ENCODE measurements around the gene DYSF. TPM values are rescaled to one million over a fixed set of nuclear protein-coding genes. Genes with fewer than 3 reads are reported as not detected.
"Not testable (repeated sequence)": the region's sequence is repeated elsewhere in the genome, so short reads cannot be mapped to it uniquely, and the experiment has no call there.

DYSF gene
- total RNA-seq, 1 donor from 2014 or later = 112 TPM

GRCh38 chr2:71486881-71487640 lies 33.7 kb downstream of the DYSF start:
- Mint-ChIP-seq H3K4me3 (ENCODE audit: unreplicated experiment) (no peak overlapping the region), H3K36me3 (ENCODE audit: low read depth) (peaks cover 18% of the 10 kb centered on the region), H3K27ac (ENCODE audit: unreplicated experiment) (no peak overlapping the region), H3K9me3 (ENCODE audit: low read depth) (peaks cover 3% of the 10 kb centered on the region), H3K27me3 (ENCODE audit: low read depth) (no peaks in the 10 kb centered on the region), H3K4me1 (ENCODE audit: low read depth) (peaks cover 18% of the 10 kb centered on the region)
- no peak for DNase-seq (ENCODE audit: low spot score)
- TF ChIP-seq, protein P1, sequence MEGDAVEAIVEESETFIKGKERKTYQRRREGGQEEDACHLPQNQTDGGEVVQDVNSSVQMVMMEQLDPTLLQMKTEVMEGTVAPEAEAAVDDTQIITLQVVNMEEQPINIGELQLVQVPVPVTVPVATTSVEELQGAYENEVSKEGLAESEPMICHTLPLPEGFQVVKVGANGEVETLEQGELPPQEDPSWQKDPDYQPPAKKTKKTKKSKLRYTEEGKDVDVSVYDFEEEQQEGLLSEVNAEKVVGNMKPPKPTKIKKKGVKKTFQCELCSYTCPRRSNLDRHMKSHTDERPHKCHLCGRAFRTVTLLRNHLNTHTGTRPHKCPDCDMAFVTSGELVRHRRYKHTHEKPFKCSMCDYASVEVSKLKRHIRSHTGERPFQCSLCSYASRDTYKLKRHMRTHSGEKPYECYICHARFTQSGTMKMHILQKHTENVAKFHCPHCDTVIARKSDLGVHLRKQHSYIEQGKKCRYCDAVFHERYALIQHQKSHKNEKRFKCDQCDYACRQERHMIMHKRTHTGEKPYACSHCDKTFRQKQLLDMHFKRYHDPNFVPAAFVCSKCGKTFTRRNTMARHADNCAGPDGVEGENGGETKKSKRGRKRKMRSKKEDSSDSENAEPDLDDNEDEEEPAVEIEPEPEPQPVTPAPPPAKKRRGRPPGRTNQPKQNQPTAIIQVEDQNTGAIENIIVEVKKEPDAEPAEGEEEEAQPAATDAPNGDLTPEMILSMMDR (IDR thresholded peaks at IDR 0.05) = no peak

DNA sequence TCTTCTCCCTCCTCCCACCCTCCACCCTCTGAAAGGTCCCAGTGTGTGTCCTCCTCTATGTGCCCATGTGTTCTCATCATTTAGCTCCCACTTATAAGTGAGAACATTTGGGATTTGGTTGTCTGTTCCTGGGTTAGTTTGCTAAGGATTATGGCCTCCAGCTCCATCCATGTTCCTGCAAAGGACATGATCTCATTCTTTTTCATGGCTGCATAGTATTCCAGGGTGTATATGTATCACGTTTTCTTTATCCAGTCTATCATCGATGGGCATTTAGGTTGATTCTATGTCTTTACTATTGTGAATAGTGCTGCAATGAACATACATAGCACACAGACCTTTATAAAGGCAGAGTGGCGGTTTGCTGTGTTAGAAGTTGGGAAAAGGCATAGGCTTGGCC lies 38.2 kb downstream of the DYSF start:
- Mint-ChIP-seq H3K27ac (ENCODE audit: unreplicated experiment) (peak overlapping the region; percentile 83), H3K4me1 (ENCODE audit: low read depth) (peaks cover 34% of the 10 kb centered on the region), H3K36me3 (ENCODE audit: low read depth) (peaks cover 10% of the 10 kb centered on the region)
- not testable (repeated sequence) for H3K27me3 Mint-ChIP-seq (ENCODE audit: low read depth); DNase-seq (ENCODE audit: low spot score); H3K9me3 Mint-ChIP-seq (ENCODE audit: low read depth); H3K4me3 Mint-ChIP-seq (ENCODE audit: unreplicated experiment)

DNA sequence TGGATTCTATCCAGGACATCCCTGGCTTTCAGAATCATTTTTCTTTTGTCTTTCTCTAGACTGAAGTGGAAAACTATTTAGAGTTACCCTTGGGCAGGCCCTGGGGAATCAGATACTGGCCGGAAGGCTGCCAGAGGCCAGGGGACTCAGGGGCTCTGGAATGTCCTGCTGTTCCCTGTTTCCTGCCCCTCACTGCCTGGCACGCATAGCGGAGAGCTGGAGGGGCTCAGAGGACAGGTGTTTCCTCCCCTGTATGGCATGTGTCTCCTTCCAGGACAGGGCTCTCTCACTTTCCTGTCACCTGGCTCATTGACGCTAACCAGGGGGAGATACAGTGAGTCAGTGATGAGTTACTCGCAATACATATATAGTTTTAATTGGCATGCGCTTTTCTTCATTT lies 38.8 kb downstream of the DYSF start:
- peaks cover 3% of the 10 kb centered on the region for H3K9me3 Mint-ChIP-seq (ENCODE audit: low read depth)
- H3K36me3 Mint-ChIP-seq (ENCODE audit: low read depth) = peaks cover 10% of the 10 kb centered on the region
- no peaks in the 10 kb centered on the region for H3K27me3 Mint-ChIP-seq (ENCODE audit: low read depth)
- no peak for DNase-seq (ENCODE audit: low spot score)
- H3K4me1 Mint-ChIP-seq (ENCODE audit: low read depth) = peaks cover 39% of the 10 kb centered on the region
- peak overlapping the region; percentile 83 for H3K27ac Mint-ChIP-seq (ENCODE audit: unreplicated experiment)
- TF ChIP-seq, protein P1 (IDR thresholded peaks at IDR 0.05) = no peak
- H3K4me3 Mint-ChIP-seq (ENCODE audit: unreplicated experiment) = no peak overlapping the region

- no peak overlapping the region for H3K4me3 Mint-ChIP-seq (ENCODE audit: unreplicated experiment)
- peak overlapping the region; percentile 5 for H3K27ac Mint-ChIP-seq (ENCODE audit: unreplicated experiment)
- TF ChIP-seq, protein P1 (IDR thresholded peaks at IDR 0.05) = no peak
- H3K9me3 Mint-ChIP-seq (ENCODE audit: low read depth) = peaks cover 3% of the 10 kb centered on the region
- H3K36me3 Mint-ChIP-seq (ENCODE audit: low read depth) = peaks cover 5% of the 10 kb centered on the region
- DNase-seq (ENCODE audit: low spot score) = no peak
- H3K4me1 Mint-ChIP-seq (ENCODE audit: low read depth) = peaks cover 56% of the 10 kb centered on the region
- H3K27me3 Mint-ChIP-seq (ENCODE audit: low read depth) = no peaks in the 10 kb centered on the region
Measured at GRCh38 chr2:71494091-71494490, 40.7 kb downstream of the DYSF start.

- DNase-seq (ENCODE audit: low spot score) = no peak
- H3K27ac Mint-ChIP-seq (ENCODE audit: unreplicated experiment) = no peak overlapping the region
- H3K9me3 Mint-ChIP-seq (ENCODE audit: low read depth) = peaks cover 3% of the 10 kb centered on the region
- H3K4me3 Mint-ChIP-seq (ENCODE audit: unreplicated experiment) = no peak overlapping the region
- peaks cover 58% of the 10 kb centered on the region for H3K4me1 Mint-ChIP-seq (ENCODE audit: low read depth)
- H3K36me3 Mint-ChIP-seq (ENCODE audit: low read depth) = peaks cover 4% of the 10 kb centered on the region
- TF ChIP-seq, protein P1 (IDR thresholded peaks at IDR 0.05) = no peak
- H3K27me3 Mint-ChIP-seq (ENCODE audit: low read depth) = no peaks in the 10 kb centered on the region
Measured at GRCh38 chr2:71494523-71495155, 41.3 kb downstream of the DYSF start.
